ENCODE data around the gene PIK3R3. TPM values are rescaled to one million over a fixed set of nuclear protein-coding genes. Genes with fewer than 3 reads are reported as not detected.

The PIK3R3 gene
- total and polyA plus RNA-seq, 2 donors (not counting 3 experiments of a cell fraction or from before 2014, with no cell fraction given), result 7.5 to 14.3 TPM

DNA sequence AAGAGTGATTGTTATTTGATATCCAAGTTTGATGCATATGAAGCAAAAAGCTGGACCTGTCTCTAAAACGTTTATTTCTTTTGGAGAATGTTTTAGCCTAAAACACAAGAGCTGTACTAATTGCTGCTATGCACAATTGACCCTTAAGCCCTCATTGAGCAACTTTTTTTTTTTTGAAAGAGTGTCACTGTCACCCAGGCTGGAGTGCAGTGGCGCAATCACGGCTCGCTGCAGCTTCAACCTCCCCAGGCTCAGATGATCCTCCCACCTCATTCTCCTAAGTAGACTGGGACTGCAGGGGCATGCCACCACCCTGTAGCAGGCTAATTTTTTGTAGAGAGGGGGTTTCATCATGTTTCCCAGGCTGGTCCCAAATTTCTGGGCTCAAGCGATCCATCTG, 129.1 kb downstream of the PIK3R3 start:
- Histone ChIP-seq H3K27ac (ENCODE audit: insufficient read depth, low read depth, low read length) (no peak overlapping the region), H3K79me2 (ENCODE audit: control insufficient read depth, insufficient read depth, low read length) (no peaks in the 10 kb centered on the region), H3K9me1 (replicated peaks; ENCODE audit: control insufficient read depth, extremely low read depth, insufficient read depth, low read length) (no peaks in the 10 kb centered on the region), H3K36me3 (ENCODE audit: control insufficient read depth in 2 of 2, extremely low read depth in 1 of 2, insufficient read depth in 2 of 2, low read length in 2 of 2) (peaks cover 0 to 9% of the 10 kb centered on the region in 2 experiments), H2AFZ (ENCODE audit: low read depth, low read length) (no peak overlapping the region), H3K4me2 (ENCODE audit: insufficient read depth, low read length) (no peak overlapping the region), H3K4me1 (ENCODE audit: control insufficient read depth, extremely low read depth, insufficient read depth, low read length) (no peaks in the 10 kb centered on the region), H3K27me3 (ENCODE audit: control insufficient read depth in 2 of 2, insufficient read depth in 2 of 2, low read length in 2 of 2) (no peaks in the 10 kb centered on the region), H4K20me1 (replicated peaks; ENCODE audit: control insufficient read depth, extremely low read depth, insufficient read depth, low read length) (no peaks in the 10 kb centered on the region), H3K4me3 (replicated peaks in 1 of 3; ENCODE audit: insufficient read depth in 1 of 3, low read depth in 1 of 3, low read length in 3 of 3) (no peak overlapping the region), H3K9ac (replicated peaks; ENCODE audit: extremely low read depth, insufficient read depth, low read length) (no peak overlapping the region), H3K9me3 (replicated peaks; ENCODE audit: control insufficient read depth, insufficient read depth, low read length) (no peaks in the 10 kb centered on the region)
- intact Hi-C loops (cut with micrococcal nuclease), result no loop called here
- FAIRE-seq, result no peak
- ChIA-PET CTCF (interaction anchor here (1.0 kb wide), 1 partner anchor 160 kb away, joined by 3 read pairs; no protein-coding TSS in a partner anchor), POLR2A (no interaction called here)
- dilution Hi-C loops (cut with MboI; ENCODE audit: extremely low pct_ligation_motif_present, low sequenced_read_pairs), result no loop called here
- DNase-seq (ENCODE audit: low read depth, low spot score), result no peak
- BruUV-seq (replicated peaks), result no TSS peak
- TF ChIP-seq, protein P1, sequence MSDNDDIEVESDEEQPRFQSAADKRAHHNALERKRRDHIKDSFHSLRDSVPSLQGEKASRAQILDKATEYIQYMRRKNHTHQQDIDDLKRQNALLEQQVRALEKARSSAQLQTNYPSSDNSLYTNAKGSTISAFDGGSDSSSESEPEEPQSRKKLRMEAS (IDR thresholded peaks at IDR 0.05; ENCODE audit: insufficient read depth, insufficient read length), result no peak
- TF ChIP-seq GATA2 (IDR thresholded peaks at IDR 0.05; ENCODE audit: insufficient read depth, insufficient read length, low read depth, low read length) (no peak), EZH2 (IDR thresholded peaks at IDR 0.05; ENCODE audit: borderline replicate concordance, low read depth, low read length, severe bottlenecking) (no peak), POLR2AphosphoS5 (IDR thresholded peaks at IDR 0.05; ENCODE audit: insufficient read depth, low read depth, low read length) (no peak), JUN (IDR thresholded peaks at IDR 0.05; ENCODE audit: borderline replicate concordance, insufficient read depth, insufficient read length, low read depth) (no peak), MYC (IDR thresholded peaks at IDR 0.05; ENCODE audit: low read depth, low read length) (no peak), FOS (IDR thresholded peaks at IDR 0.05; ENCODE audit: borderline replicate concordance, insufficient read depth, low read length) (no peak), POLR2A (IDR thresholded peaks at IDR 0.05; ENCODE audit: low read depth, low read length) (no peak)
- TF ChIP-seq, protein P2, sequence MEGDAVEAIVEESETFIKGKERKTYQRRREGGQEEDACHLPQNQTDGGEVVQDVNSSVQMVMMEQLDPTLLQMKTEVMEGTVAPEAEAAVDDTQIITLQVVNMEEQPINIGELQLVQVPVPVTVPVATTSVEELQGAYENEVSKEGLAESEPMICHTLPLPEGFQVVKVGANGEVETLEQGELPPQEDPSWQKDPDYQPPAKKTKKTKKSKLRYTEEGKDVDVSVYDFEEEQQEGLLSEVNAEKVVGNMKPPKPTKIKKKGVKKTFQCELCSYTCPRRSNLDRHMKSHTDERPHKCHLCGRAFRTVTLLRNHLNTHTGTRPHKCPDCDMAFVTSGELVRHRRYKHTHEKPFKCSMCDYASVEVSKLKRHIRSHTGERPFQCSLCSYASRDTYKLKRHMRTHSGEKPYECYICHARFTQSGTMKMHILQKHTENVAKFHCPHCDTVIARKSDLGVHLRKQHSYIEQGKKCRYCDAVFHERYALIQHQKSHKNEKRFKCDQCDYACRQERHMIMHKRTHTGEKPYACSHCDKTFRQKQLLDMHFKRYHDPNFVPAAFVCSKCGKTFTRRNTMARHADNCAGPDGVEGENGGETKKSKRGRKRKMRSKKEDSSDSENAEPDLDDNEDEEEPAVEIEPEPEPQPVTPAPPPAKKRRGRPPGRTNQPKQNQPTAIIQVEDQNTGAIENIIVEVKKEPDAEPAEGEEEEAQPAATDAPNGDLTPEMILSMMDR (IDR thresholded peaks at IDR 0.05; ENCODE audit: extremely low read depth in 1 of 2, insufficient read depth in 1 of 2, low read depth in 1 of 2, low read length in 2 of 2), result no peak
